ENCODE results near the gene DNAH10.

The DNAH10 gene

GRCh38 chr12:123747309-123747708 is 14.8 kb upstream of the DNAH10 start:
- no peak for TF ChIP-seq CTCF (IDR thresholded peaks at IDR 0.05; ENCODE audit: borderline replicate concordance, insufficient read depth, low read depth, low read length)
- no peak overlapping the region for H3K4me3 ChIP-seq (ENCODE audit: low read depth, low read length)

- no peak overlapping the region for H3K4me3 ChIP-seq (ENCODE audit: low read depth, low read length)
- TF ChIP-seq CTCF (IDR thresholded peaks at IDR 0.05; ENCODE audit: borderline replicate concordance, insufficient read depth, low read depth, low read length): no peak
Observed at GRCh38 chr12:123748161-123748560, 13.9 kb upstream of the DNAH10 start.

GRCh38 chr12:123748661-123749060 is 13.4 kb upstream of the DNAH10 start:
- no peak for TF ChIP-seq CTCF (IDR thresholded peaks at IDR 0.05; ENCODE audit: borderline replicate concordance, insufficient read depth, low read depth, low read length)
- no peak overlapping the region for H3K4me3 ChIP-seq (ENCODE audit: low read depth, low read length)

DNA sequence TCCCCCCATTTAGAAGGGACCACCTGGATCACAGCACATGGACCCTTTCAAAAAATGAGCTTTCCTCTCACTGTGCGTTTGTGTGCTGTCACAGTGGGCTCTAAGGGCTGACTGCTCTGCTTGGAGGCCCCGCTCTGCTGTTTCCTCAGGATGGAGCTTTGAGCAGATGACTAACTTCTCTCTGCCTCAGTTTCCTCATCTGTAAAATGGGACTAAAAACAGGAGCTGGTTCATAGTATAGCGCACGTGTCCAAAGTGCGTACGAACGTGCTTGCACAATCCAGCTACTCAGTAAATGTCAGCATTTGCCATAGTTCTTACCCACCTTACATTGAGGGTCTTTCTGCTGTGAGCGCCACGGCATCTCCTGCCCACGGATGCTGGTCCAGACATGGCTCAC is 12.7 kb upstream of the DNAH10 start:
- TF ChIP-seq CTCF (IDR thresholded peaks at IDR 0.05; ENCODE audit: borderline replicate concordance, insufficient read depth, low read depth, low read length): no peak
- H3K4me3 ChIP-seq (ENCODE audit: low read depth, low read length): no peak overlapping the region

DNA sequence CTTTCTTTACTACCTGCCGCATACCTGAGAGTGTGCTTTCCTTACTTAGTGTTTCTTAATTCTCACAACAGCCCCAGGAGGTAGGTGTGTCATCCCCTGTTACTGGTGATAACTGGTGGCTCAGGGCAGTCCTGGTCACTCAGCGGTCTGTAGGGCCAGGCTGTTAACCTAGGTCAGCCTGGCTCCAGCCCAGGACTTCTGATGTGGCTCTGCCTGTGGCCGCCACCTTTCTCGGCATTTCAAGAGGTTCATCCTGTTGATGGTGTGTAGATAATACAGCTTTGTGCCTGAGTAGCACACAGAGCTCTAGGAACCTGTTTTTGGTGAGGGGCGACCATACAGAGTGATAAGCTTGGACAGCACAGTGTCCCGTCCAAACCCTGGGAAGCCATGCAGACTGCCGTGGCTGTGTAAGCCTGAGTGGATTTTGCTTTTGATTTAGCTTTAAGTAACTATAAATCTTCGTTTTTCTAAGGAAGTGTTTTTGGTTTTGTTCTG is 11.9 kb upstream of the DNAH10 start:
- no peak overlapping the region for H3K4me3 ChIP-seq (ENCODE audit: low read depth, low read length)
- TF ChIP-seq CTCF (IDR thresholded peaks at IDR 0.05; ENCODE audit: borderline replicate concordance, insufficient read depth, low read depth, low read length): no peak

GRCh38 chr12:123752046-123752445 is 10.1 kb upstream of the DNAH10 start:
- no peak for TF ChIP-seq CTCF (IDR thresholded peaks at IDR 0.05; ENCODE audit: borderline replicate concordance, insufficient read depth, low read depth, low read length)
- no peak overlapping the region for H3K4me3 ChIP-seq (ENCODE audit: low read depth, low read length)

DNA sequence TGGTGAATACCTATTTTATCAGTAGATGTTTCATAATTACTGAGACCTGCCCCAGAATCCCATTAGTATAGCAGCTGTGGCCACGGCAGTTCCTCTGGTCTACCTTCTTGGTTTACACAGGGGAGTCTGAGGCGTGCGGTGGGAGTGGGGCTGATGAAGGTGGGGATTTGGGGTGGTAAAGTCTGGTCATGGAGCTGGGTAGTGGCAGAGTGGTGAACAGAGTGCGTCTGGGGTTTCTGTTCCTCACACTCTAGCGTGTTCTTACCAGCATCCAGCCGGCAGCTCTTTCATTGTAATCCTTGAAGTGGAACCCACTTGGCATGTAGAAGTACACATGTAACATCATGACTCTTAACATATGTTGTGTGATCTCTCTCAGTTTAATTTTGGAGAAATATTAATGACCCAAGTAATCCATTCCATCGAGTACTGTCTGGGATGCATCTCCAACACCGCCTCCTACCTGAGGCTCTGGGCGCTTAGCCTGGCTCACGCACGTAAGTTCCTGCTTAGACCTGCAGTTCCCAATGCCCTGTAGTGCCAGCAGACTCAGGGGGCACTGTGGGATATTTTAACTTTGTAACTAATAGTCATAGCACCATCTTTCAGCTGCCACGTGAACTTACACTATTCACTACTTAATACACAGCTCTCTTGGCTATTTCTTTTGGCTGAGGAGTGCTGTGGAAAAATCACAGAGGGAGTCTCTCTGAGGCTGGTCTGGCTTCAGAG is 7.9 kb upstream of the DNAH10 start:
- TF ChIP-seq CTCF (IDR thresholded peaks at IDR 0.05; ENCODE audit: borderline replicate concordance, insufficient read depth, low read depth, low read length): no peak

More for the DNA sequence above, 7.9 kb upstream of the DNAH10 start:
- no peak overlapping the region for H3K4me3 ChIP-seq (ENCODE audit: low read depth, low read length)

All from GM12875 (cell line).